HEK293 (cell line): ENCODE measurements around the gene UBE2D3.
"Not testable (repeated sequence)": the region's sequence is repeated elsewhere in the genome, so short reads cannot be mapped to it uniquely, and the experiment has no call there.

Experiments used
- IKZF3 ChIP-seq: fragments of 450-650 bp; IDR thresholded peaks from 2 replicates; pipeline ENCODE4 v1.5.0; 2018; ENCODE audit warnings: missing biosample characterization, mild to moderate bottlenecking, missing genetic modification characterization, moderate library complexity
- ZNF157 ChIP-seq: fragments of 450-650 bp; formaldehyde crosslinking; IDR thresholded peaks from 2 replicates; pipeline ENCODE4 v1.5.1; 2016; ENCODE audit warnings: missing biosample characterization, missing genetic modification characterization
- ZNF16 ChIP-seq: fragments of 450-650 bp; formaldehyde crosslinking; IDR thresholded peaks from 2 replicates; pipeline ENCODE4 v1.5.1; 2016; ENCODE audit warnings: low read depth, missing biosample characterization, missing genetic modification characterization
- ZNF211 ChIP-seq: fragments of 450-650 bp; formaldehyde crosslinking; IDR thresholded peaks from 2 replicates; pipeline ENCODE4 v1.5.1; 2016; ENCODE audit warnings: low read depth, missing biosample characterization, missing genetic modification characterization
- ZNF280C ChIP-seq: fragments of 450-650 bp; formaldehyde crosslinking; IDR thresholded peaks from 2 replicates; pipeline ENCODE4 v1.5.1; 2016; ENCODE audit warnings: missing biosample characterization, missing genetic modification characterization
- ZNF324 ChIP-seq: fragments of 450-650 bp; formaldehyde crosslinking; IDR thresholded peaks from 2 replicates; pipeline ENCODE4 v1.5.1; 2016; ENCODE audit warnings: missing biosample characterization, missing genetic modification characterization
- ZNF768 ChIP-seq: fragments of 450-650 bp; formaldehyde crosslinking; IDR thresholded peaks from 2 replicates; pipeline ENCODE4 v1.5.1; 2018; ENCODE audit warnings: missing biosample characterization, mild to moderate bottlenecking, missing genetic modification characterization
- ZNF785 ChIP-seq: fragments of 450-650 bp; formaldehyde crosslinking; IDR thresholded peaks from 2 replicates; pipeline ENCODE4 v1.5.1; 2016; ENCODE audit warnings: missing biosample characterization, missing genetic modification characterization
- ZSCAN18 ChIP-seq: fragments of 450-650 bp; formaldehyde crosslinking; IDR thresholded peaks from 2 replicates; pipeline ENCODE4 v1.5.1; 2016; ENCODE audit warnings: missing biosample characterization, missing genetic modification characterization
- TF ChIP-seq, protein P1 (sequence below): fragments of 450-650 bp; formaldehyde crosslinking; IDR thresholded peaks from 2 replicates; pipeline ENCODE4 v1.5.1; 2016; ENCODE audit warnings: missing biosample characterization, missing genetic modification characterization

GRCh38 chr4:102865327-102865726 is 38.0 kb upstream of the UBE2D3 start:
- not testable (repeated sequence) for TF ChIP-seq IKZF3 (tag by site-specific recombination); ZNF280C (tag by site-specific recombination); ZNF157 (tag by site-specific recombination); ZNF324 (tag by site-specific recombination); ZNF16 (tag by site-specific recombination); ZNF768; ZNF211 (tag by site-specific recombination); ZSCAN18 (tag by site-specific recombination); ZNF785 (tag by site-specific recombination)
- TF ChIP-seq, protein P1, sequence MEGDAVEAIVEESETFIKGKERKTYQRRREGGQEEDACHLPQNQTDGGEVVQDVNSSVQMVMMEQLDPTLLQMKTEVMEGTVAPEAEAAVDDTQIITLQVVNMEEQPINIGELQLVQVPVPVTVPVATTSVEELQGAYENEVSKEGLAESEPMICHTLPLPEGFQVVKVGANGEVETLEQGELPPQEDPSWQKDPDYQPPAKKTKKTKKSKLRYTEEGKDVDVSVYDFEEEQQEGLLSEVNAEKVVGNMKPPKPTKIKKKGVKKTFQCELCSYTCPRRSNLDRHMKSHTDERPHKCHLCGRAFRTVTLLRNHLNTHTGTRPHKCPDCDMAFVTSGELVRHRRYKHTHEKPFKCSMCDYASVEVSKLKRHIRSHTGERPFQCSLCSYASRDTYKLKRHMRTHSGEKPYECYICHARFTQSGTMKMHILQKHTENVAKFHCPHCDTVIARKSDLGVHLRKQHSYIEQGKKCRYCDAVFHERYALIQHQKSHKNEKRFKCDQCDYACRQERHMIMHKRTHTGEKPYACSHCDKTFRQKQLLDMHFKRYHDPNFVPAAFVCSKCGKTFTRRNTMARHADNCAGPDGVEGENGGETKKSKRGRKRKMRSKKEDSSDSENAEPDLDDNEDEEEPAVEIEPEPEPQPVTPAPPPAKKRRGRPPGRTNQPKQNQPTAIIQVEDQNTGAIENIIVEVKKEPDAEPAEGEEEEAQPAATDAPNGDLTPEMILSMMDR (tag by site-specific recombination): not testable (repeated sequence)
